Airway epithelial cell (primary cell): Measurements from ENCODE around the gene FXYD2. TPM values are rescaled to one million over a fixed set of nuclear protein-coding genes. Genes with fewer than 3 reads are reported as not detected.

Experiments used
- total RNA-seq: library from RNA; depleted of rRNA; stranded (reverse); fragments of >200 nt; gene quantifications from 2 replicates; pipeline ENCODE4 v1.2.3, GENCODE V29; 2015

The FXYD2 gene
- not detected in 2 replicates for total RNA-seq

DNA sequence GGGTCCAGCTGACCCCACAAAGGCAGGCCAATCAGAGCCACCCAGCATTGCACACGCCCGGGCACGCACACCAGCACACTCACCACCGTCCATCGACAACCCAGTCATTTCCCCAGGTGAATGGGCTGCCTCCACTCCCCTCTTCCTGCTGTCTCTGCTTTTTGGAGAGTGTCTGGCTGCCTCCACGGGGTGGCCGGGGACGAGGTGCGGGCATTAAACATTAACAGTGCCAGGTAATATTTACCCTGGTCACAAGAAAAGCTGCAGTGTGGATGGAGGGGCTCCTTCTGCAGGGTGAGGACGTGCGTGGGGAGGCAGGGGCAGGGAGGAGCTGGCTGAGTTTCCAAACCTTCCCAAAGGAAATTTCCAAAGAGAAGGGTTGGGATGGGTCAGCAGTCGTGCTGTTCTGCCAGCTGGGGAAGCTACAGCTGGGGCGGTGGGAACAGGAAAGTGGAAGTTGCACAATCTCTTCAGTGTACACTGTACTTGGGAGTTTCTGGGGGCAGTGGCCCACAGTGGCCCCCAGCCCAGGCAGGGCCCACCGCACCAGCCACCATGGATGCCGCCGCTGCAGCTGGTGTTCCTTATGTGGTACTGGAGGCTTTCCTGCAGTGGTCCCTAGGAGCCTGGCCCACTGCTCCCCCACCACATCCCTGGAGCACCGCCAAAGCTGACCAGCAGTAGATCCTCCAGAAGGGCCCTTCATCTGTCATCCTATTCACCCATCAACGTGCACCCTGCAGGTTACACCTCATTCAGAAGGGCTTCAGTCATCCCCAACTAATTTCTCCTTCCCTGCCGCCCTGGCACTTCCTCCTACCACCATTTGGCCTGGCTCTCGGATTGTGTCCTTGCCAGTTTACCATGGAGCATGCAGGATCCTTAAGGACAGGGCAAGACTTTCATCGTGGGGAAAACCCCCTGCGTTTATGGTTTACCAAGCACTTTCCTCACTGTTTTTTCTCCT lies at the start of gene FXYD2:
FXYD2 (minus strand) TSS at position 174 of the 967 bp plus-strand sequence; CDS start at position 108, 66 bp downstream.

DNA sequence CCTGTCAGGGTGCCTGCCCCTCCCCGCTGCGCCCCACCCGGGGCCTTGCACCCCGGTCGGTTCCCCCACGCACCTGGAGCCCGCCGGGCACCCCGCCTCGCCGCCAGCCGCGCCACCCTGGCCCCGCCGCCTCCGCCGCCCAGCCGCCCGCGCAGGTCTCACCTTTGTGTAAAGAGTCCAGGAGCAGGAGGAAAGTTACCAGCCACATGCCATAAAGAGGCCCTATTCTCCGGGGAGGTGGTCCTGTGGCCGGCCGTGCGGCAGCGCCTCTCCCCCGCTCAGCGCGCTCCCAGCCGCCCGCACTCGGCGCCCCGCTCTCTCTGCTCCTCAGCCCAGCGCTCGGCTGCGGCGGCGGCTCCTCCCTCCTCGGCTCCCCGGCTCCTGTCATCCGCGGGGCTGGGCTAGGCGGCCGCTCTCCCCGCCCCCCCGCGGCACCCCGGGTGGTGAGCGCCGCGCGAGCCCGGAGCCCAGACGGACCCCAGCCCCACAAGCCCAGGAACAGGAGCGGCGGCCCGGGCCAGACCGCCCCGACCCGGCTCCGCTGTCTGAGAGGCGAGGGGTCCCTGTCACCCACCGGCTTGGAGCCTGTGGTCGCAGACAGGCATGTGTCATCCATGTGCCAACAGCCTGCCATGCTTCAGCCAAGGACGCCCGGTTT lies 27.5 kb downstream of the FXYD2 start, which contains the start of gene DSCAML1:
DSCAML1 (minus strand) TSS at position 345 of the 658 bp plus-strand sequence; CDS start at position 208, 137 bp downstream.

Other genes starting within 250 kb of the FXYD2 start
- 0.05 TPM in 1 of 2 replicates, not detected in the other for gene DSCAML1, start 27.5 kb downstream of the FXYD2 start, total RNA-seq
- gene FXYD6, start 51.9 kb upstream of the FXYD2 start, total RNA-seq: 0.21 TPM in 1 of 2 replicates, not detected in the other
- gene TMPRSS13, start 104.7 kb upstream of the FXYD2 start, total RNA-seq: 22.9 and 32.7 TPM in 2 replicates
- gene IL10RA, start 161.7 kb upstream of the FXYD2 start, total RNA-seq: not detected in 2 replicates